Stimulated activated CD4-positive, alpha-beta T cell treated with anti-CD3 and anti-CD28 coated beads, TNF-alpha, amount 100 ng/mL, for 4 hours (primary cell): Measurements from ENCODE around the gene RSAD2.
"Not testable (repeated sequence)": the region's sequence is repeated elsewhere in the genome, so short reads cannot be mapped to it uniquely, and the experiment has no call there.

Experiments
- DNase-seq, 3 experiments: peaks; one replicate each; pipeline ENCODE4 v3.0.0-alpha.2; 2020; ENCODE audit warnings: low read depth in 3 of 3

Gene RSAD2

GRCh38 chr2:6926071-6926732 is 48.6 kb downstream of the RSAD2 start:
- DNase-seq: no peak

DNA sequence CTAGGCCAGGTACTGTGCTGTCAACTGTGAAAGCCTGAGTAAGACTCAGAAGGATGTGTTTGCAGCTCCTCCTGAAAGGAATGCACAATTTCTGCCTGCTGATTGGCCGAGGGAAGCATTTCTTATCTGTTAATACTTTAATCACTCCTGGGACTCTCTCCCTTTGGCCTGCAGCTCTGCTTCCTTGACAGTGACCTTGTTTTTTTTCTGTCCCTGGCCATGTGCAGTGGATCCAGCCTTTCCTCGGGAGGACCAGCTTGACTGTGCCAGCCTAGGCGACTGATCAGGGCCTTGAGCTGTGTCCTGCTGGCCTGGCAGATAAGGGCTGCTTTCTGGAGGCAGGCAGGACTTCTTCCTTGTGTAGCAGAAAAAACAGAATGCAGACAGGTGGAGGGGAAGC is 49.6 kb downstream of the RSAD2 start:
- no peak for DNase-seq

DNA sequence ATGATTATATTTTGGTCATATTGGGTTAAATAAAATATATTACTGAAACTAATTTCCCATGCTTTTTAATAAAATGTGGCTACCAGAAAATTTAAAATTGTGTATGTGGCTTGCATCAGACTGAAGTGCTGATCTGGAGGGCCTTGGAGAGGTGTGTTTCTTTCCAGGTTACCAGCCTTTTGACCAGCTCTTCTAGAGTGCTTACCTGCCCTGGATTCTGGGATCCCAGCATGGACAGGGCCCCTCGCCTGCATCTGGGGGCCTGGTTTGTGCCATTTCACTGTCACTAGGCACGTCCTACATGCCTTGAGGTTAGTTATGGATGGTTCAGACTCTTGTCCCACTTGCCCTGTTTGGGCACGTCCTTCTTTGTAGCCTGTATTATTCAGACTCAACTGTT is 50.2 kb downstream of the RSAD2 start:
- no peak for DNase-seq

GRCh38 chr2:6928452-6928851 is 50.9 kb downstream of the RSAD2 start:
- DNase-seq: no peak

DNA sequence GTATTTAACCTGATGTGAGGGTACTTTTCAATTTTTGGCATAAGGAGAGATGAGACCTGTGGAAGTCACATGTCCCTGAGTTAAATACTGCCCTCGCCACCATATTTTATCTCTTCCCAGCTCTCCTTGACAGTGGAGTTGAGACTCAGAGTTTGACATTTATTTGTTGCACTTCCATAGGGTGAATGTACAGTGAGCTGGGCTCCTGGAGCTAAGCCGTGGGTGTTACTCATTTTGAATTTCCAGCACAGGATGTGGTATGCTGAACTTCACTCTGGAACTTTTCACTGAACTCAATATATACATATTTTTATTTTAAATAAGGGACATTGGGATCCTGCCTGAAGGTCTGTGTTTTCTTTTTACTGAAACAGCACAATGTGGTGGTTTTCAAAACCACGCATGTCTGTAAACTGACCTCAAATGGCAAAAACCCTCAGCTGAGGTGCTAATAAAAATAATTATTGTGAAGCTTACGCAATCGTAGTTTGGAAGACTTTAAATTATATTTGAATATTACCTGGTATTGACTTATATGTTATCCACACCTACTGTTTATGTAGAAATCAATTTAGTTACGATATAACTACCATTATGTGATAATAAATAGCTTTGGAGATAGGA is 51.7 kb downstream of the RSAD2 start:
- no peak for DNase-seq

GRCh38 chr2:6930923-6931647 is 53.5 kb downstream of the RSAD2 start:
- no peak for DNase-seq

DNA sequence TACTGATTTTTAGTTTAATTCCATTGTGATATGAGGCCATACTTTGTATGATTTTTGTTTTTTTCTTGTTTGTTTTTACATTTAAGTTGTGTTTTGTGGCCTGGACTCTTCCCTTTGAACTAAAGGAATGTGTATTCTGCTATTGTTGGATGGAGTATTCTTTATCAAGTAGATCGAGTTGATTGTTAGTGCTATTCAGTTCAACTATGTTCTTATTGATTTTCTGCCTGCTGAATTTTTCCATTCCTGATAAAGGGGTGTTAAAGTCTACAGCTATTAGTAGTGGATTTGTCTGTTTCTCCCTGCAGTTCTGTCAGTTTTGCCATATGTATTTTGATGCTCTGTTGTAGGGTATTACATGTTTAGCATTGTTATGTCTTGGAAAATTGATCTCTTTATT is 54.2 kb downstream of the RSAD2 start:
- DNase-seq: no peak

DNA sequence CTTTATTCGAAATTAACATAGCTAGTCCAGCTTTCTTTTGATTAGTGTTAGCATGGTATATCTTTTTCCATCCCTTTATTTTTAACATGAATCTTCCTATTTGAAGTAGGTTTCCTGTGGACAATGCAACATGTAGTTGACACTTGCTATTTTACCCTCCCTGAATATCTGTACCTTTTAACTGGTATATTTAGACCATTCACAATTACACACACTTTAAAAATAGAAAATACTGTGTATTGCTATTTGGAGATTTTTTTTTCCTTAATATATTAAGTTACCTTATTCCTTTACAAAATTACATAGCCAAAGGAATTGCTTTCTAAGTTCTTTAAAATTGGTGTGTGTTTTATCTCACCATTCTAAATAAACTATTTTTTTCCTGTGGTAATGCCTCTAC is 54.6 kb downstream of the RSAD2 start:
- no peak for DNase-seq

DNA sequence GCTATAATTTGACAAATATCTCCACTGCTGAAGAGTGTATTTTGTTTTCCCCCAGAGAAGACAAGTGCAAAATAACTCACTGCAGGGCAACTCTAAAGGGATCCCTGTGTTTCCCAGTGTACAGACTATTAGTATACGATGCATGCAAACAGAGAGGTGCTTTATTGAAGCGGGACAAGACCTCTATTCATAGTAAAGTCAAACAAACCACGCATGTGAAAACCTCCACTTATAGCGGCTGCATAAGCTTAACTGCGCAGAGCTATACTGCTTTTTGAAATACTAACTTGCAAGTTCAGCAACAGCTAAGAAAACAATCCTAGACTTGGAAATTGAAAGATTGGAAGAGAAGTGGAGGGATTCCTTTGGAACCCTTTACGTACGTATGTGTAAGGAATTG is 55.3 kb downstream of the RSAD2 start:
- DNase-seq: no peak

GRCh38 chr2:6933911-6934310 is 56.3 kb downstream of the RSAD2 start:
- DNase-seq: no peak

DNA sequence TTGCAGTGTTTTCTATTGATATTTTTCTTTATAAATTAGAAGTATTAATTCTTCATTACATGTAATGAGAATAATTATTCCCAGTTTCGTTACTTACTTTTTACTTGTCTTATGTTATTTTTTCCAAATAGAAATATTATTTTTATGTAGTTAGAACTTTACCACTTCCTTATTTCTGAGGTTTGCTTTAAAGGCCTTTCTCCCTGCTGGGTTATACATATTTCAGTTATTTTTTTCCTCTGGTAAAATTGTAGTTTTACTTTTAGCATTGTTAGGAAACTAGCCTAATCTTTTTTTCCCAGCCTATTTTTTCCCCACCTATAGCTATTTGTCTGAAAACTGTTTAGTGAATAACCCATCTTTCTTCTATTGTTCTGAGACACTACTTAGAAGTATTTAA is 56.8 kb downstream of the RSAD2 start:
- DNase-seq: no peak

- DNase-seq: no peak
Measured at GRCh38 chr2:6934758-6935651, 57.4 kb downstream of the RSAD2 start.

DNA sequence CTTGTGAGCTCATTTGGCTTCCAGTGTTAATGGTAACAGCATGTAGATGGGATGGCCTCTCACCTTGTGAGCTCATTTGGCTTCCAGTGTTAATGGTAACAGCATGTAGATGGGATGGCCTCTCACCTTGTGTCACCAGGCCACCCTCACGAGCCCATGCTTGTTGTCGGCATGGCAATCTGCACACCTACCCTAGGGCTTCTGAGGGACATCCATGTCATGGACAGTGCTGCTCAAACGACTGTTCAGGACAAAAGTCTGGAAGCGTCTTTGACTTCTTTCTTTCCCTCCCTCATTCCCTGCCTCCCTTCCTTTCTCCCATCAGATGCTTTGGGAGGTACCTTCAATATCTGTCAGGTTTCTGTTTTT is 58.1 kb downstream of the RSAD2 start:
- DNase-seq: not testable (repeated sequence)

- DNase-seq: no peak
Measured at GRCh38 chr2:6937157-6937556, 59.6 kb downstream of the RSAD2 start.

GRCh38 chr2:6937582-6937981 is 60.0 kb downstream of the RSAD2 start:
- no peak for DNase-seq

- DNase-seq: no peak
Measured at GRCh38 chr2:6939071-6939470, 61.5 kb downstream of the RSAD2 start.

- DNase-seq: no peak
Measured at GRCh38 chr2:6940820-6941219, 63.2 kb downstream of the RSAD2 start.

DNA sequence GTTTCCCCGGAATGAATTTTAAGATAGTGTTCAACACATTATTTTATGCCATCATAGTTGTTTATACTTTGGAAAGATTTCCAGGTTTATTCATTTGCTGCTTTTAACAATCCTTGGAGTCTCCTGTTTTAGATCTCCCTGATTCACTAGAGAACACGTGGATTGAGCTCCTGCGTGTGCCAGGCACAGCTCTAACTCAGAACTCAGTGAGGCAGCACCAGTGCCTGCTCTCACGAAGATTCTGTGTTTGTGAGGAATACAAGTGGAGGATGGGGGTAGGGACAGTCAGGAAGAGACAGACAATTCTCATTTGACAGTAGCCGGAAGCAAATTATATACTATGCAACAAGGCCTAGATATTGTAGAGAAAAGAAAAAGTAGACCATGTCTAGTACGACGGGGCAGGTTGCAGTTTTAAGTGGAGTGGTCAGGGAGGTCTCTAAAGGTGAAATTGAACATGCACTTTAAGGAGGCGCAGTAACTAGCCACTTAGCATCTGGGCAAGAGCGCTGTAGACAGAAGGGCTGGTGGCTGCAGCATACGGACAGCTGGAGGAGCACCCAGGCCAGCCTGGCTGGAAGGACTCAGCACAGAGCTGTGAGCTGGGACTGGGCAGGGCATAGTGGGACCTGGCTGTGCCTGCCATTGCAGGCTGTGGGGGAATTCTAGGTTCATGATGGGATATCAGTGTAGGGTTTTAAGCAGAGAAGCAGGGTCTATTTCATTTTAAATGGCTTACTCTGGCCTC is 63.9 kb downstream of the RSAD2 start:
- no peak for DNase-seq

- DNase-seq: no peak
Measured at GRCh38 chr2:6942848-6943247, 65.3 kb downstream of the RSAD2 start.

- DNase-seq: no peak
Measured at GRCh38 chr2:6943523-6943922, 65.9 kb downstream of the RSAD2 start.

DNA sequence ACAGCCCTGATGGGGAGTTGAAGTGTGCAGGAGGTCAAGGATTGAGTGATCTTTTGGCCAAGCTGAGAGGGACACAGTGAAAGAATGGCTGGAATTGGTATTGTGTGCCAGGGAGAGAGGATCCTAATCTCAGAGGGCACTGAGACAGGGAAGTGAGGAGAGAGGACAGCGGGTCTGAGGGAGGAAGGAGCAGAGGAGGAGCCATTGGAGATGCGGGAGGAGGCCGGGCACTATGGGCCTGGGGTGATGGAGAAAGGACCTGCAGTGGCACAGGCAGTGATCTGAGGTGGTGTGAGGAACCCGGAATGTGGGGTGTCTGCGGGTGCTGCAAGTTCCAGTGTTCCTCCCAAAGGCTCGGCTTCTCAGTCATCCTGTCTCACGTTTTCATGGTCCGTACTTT is 66.4 kb downstream of the RSAD2 start:
- no peak for DNase-seq

DNA sequence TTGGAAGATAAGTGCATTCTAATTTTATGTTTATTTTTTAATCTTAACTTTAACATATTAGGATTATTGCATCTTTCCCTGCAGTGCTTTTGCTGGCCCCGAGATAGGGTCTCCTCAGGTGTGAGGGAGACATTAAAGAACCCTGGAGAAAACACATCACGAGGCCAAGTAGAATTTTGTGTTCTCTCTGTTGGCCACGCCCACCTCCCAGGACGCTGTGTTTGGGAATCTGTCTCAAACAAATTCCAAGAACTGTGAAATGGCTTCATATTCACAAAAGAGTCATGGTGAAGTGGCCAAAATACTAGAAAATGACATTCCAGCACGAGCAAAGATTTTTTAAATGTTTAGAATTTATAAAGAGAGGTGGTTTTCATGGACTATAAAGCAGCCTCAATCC is 67.0 kb downstream of the RSAD2 start:
- DNase-seq: no peak
